HL-60 (cell line): Measurements from ENCODE around the gene IGSF9B.

Source experiments
- DNase-seq, 2 experiments: peaks; one replicate each; pipeline ENCODE4 v3.0.0-alpha.2; 2010 to 2020; ENCODE audit warnings: low read depth in 1 of 2, low spot score in 1 of 2
- H3K27ac ChIP-seq: fragments of 250-450 bp; sonication (Bioruptor Pico); replicated peaks from 2 replicates; pipeline ENCODE4 v1.5.1; 2020; ENCODE audit warnings: mild to moderate bottlenecking, moderate library complexity
- H3K27me3 ChIP-seq: fragments of 250-450 bp; sonication (Bioruptor Pico); 2 replicates; pipeline ENCODE4 v1.5.1; 2021; ENCODE audit warnings: mild to moderate bottlenecking, moderate library complexity; ENCODE audit not compliant: insufficient read depth, poor library complexity, severe bottlenecking
- H3K4me3 ChIP-seq: replicated peaks from 2 replicates; pipeline ENCODE4 v1.5.1; 2011; ENCODE audit warnings: mild to moderate bottlenecking, control low read depth, low read length; ENCODE audit not compliant: insufficient read depth
- CTCF ChIP-seq: IDR thresholded peaks from one replicate; pipeline ENCODE4 v1.5.1; 2011; ENCODE audit warnings: low read length, control low read depth, inconsistent platforms; ENCODE audit not compliant: insufficient read depth
- GABPA ChIP-seq: IDR thresholded peaks from 2 replicates; pipeline ENCODE4 v1.6.1; 2012; ENCODE audit warnings: low read depth
- POLR2AphosphoS5 ChIP-seq: IDR thresholded peaks from 2 replicates; pipeline ENCODE4 v1.6.1; 2012; ENCODE audit warnings: low read depth
- REST ChIP-seq: IDR thresholded peaks from 2 replicates; pipeline ENCODE4 v1.6.1; 2012; ENCODE audit warnings: low read depth; ENCODE audit not compliant: insufficient replicate concordance
- SPI1 ChIP-seq: IDR thresholded peaks from 2 replicates; pipeline ENCODE4 v1.6.1; 2012; ENCODE audit warnings: low read depth, mild to moderate bottlenecking, borderline replicate concordance

Gene IGSF9B

DNA sequence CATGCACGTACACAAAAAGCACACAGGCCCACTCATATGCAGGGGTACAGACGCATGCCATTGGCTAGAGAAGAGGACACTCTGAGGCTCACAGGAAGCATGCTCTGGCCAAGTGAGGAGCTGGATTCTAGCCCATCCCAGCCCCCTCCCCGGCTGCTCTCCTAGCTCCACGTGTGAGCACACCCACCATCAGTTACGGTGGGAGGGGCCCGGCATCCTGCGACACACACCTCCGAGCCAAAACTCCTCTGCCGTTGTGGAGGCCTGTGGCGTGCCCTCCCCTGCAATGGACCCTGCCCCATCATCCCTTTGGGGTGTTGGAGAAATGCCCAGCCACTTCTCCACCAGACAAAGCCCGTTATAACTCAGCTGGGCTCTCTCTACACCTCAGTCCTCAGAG lies 15.1 kb upstream of the IGSF9B start:
- Histone ChIP-seq H3K27me3 (peaks cover 3% of the 10 kb centered on the region), H3K4me3 (no peak overlapping the region), H3K27ac (no peak overlapping the region)
- no peak for DNase-seq
- TF ChIP-seq SPI1 = no peak
- no peak for TF ChIP-seq REST
- TF ChIP-seq POLR2AphosphoS5 = no peak
- TF ChIP-seq CTCF = no peak
- no peak for TF ChIP-seq GABPA

- TF ChIP-seq POLR2AphosphoS5 (no peak), CTCF (no peak), SPI1 (no peak), REST (no peak), GABPA (no peak)
- Histone ChIP-seq H3K27ac (no peak overlapping the region), H3K27me3 (peaks cover 3% of the 10 kb centered on the region)
Observed at GRCh38 chr11:133969112-133969511, 12.3 kb upstream of the IGSF9B start.

GRCh38 chr11:133968300-133968699 lies 11.5 kb upstream of the IGSF9B start:
- no peak overlapping the region for H3K4me3 ChIP-seq
- peaks cover 3% of the 10 kb centered on the region for H3K27me3 ChIP-seq
- TF ChIP-seq REST = peak; percentile 88
- TF ChIP-seq CTCF = no peak
- DNase-seq = no peak
- no peak overlapping the region for H3K27ac ChIP-seq

More at GRCh38 chr11:133969112-133969511, 12.3 kb upstream of the IGSF9B start:
- DNase-seq = no peak
- no peak overlapping the region for H3K4me3 ChIP-seq
